Activated CD4-positive, alpha-beta memory T cell treated with anti-CD3 and anti-CD28 coated beads for 36 hours (primary cell): ENCODE measurements around the gene VAV3. TPM values are rescaled to one million over a fixed set of nuclear protein-coding genes. Genes with fewer than 3 reads are reported as not detected.

Experiments used
- CTCF ChIA-PET: fragments of 350-600 bp; sonication (Branson Sonifier 250); formaldehyde crosslinking; loops from one replicate; lab custom pipeline; 2021; ENCODE audit warnings: antibody characterized with exemption, inconsistent platforms; lab: Charles Lee
- POLR2A ChIA-PET: fragments of 350-600 bp; sonication (Branson Sonifier 250); formaldehyde crosslinking; loops from one replicate; lab custom pipeline; 2021; ENCODE audit warnings: antibody characterized with exemption; lab: Charles Lee
- DNase-seq: peaks from one replicate; pipeline ENCODE4 v3.0.0-alpha.2; 2020
- H3K27ac Mint-ChIP-seq: one replicate; pipeline ENCODE4 v1.8.0; 2021; ENCODE audit warnings: mixed read lengths
- H3K27me3 Mint-ChIP-seq: one replicate; pipeline ENCODE4 v1.8.0; 2021; ENCODE audit warnings: mixed read lengths
- H3K36me3 Mint-ChIP-seq: one replicate; pipeline ENCODE4 v1.8.0; 2021; ENCODE audit warnings: mixed read lengths
- H3K4me1 Mint-ChIP-seq: one replicate; pipeline ENCODE4 v1.8.0; 2021; ENCODE audit warnings: low read depth, mixed read lengths
- H3K4me3 Mint-ChIP-seq: one replicate; pipeline ENCODE4 v1.8.0; 2021; ENCODE audit warnings: mild to moderate bottlenecking, mixed read lengths
- H3K9me3 Mint-ChIP-seq: one replicate; pipeline ENCODE4 v1.8.0; 2021; ENCODE audit warnings: mixed read lengths
- intact Hi-C: fragments of 100-400 bp; cut with micrococcal nuclease; formaldehyde crosslinking; loops from one replicate; pipeline ENCODE4 v1.15.1; 2023
- total RNA-seq, 2 experiments: library from RNA; stranded (reverse); gene quantifications; one replicate each; pipeline ENCODE4 v1.2.3, GENCODE V29; 2021

Gene VAV3
- total RNA-seq, 2 experiments from 2014 or later = 2.3 to 3.3 TPM

- H3K27me3 Mint-ChIP-seq = peaks cover 10% of the 10 kb centered on the region
- ChIA-PET CTCF (interaction anchor here (0.9 to 4.1 kb wide), 7 partner anchors 10 to 182 kb away, joined by 3 to 20 read pairs (median 5); no protein-coding TSS in a partner anchor), POLR2A (interaction anchor here (0.9 to 2.3 kb wide), 8 partner anchors 11 to 154 kb away, joined by 3 to 10 read pairs (median 4); no protein-coding TSS in a partner anchor)
- no peaks in the 10 kb centered on the region for H3K36me3 Mint-ChIP-seq
- intact Hi-C loops = loop anchor here (2.0 to 5.0 kb wide), 5 partner anchors 84 to 236 kb away; partner anchors contain the start of gene SLC25A24
- peaks cover 27% of the 10 kb centered on the region for H3K4me1 Mint-ChIP-seq
- peak; percentile 24 for DNase-seq
- peak overlapping the region; percentile 86 for H3K4me3 Mint-ChIP-seq
- no peaks in the 10 kb centered on the region for H3K9me3 Mint-ChIP-seq
- H3K27ac Mint-ChIP-seq = peak overlapping the region; percentile 92
These were observed 457 bp downstream of the VAV3 start for GRCh38 chr1:107964336-107965109.

- POLR2A ChIA-PET = interaction anchor here (0.9 to 2.3 kb wide), 8 partner anchors 12 to 154 kb away, joined by 3 to 10 read pairs (median 4); no protein-coding TSS in a partner anchor
- Mint-ChIP-seq H3K36me3 (no peaks in the 10 kb centered on the region), H3K4me1 (peaks cover 27% of the 10 kb centered on the region), H3K27me3 (peaks cover 10% of the 10 kb centered on the region), H3K27ac (peak overlapping the region; percentile 92), H3K9me3 (no peaks in the 10 kb centered on the region), H3K4me3 (peak overlapping the region; percentile 86)
- CTCF ChIA-PET = interaction anchor here (0.7 to 4.1 kb wide), 7 partner anchors 12 to 181 kb away, joined by 3 to 20 read pairs (median 5); no protein-coding TSS in a partner anchor
- intact Hi-C loops = loop anchor here (1.0 to 5.0 kb wide), 10 partner anchors 13 to 237 kb away; partner anchors contain the start of gene SLC25A24
- peak; percentile 64 for DNase-seq
These were observed 1.2 kb downstream of the VAV3 start for GRCh38 chr1:107963601-107964335.

- Mint-ChIP-seq H3K9me3 (no peaks in the 10 kb centered on the region), H3K36me3 (no peaks in the 10 kb centered on the region), H3K27ac (peak overlapping the region; percentile 92), H3K4me1 (peaks cover 27% of the 10 kb centered on the region), H3K4me3 (peak overlapping the region; percentile 86), H3K27me3 (peaks cover 10% of the 10 kb centered on the region)
- CTCF ChIA-PET = interaction anchor here (0.7 to 4.1 kb wide), 4 partner anchors 27 to 180 kb away, joined by 3 to 20 read pairs (median 16); no protein-coding TSS in a partner anchor
- POLR2A ChIA-PET = interaction anchor here (2.3 kb wide), 1 partner anchor 26 kb away, joined by 10 read pairs; no protein-coding TSS in a partner anchor
- DNase-seq = no peak
- intact Hi-C loops = loop anchor here (1.0 to 5.0 kb wide), 7 partner anchors 13 to 176 kb away; no protein-coding TSS in a partner anchor
These were observed 2.0 kb downstream of the VAV3 start for GRCh38 chr1:107963008-107963407.

- Mint-ChIP-seq H3K4me3 (no peak overlapping the region), H3K36me3 (no peaks in the 10 kb centered on the region), H3K27ac (no peak overlapping the region), H3K9me3 (no peaks in the 10 kb centered on the region), H3K4me1 (peaks cover 18% of the 10 kb centered on the region), H3K27me3 (no peaks in the 10 kb centered on the region)
- intact Hi-C loops = no loop called here
- DNase-seq = no peak
- ChIA-PET CTCF (interaction anchor here (0.7 to 1.4 kb wide), 2 partner anchors 10 to 410 kb away, joined by 3 to 5 read pairs; partner anchors contain the start of gene VAV3), POLR2A (interaction anchor here (0.6 kb wide), 1 partner anchor 21 kb away, joined by 3 read pairs; no protein-coding TSS in a partner anchor)
These were observed 10.1 kb downstream of the VAV3 start for GRCh38 chr1:107954719-107955415.

GRCh38 chr1:107954126-107954525, 10.9 kb downstream of the VAV3 start:
- ChIA-PET POLR2A (no interaction called here), CTCF (interaction anchor here (0.7 to 1.4 kb wide), 2 partner anchors 11 to 409 kb away, joined by 3 to 5 read pairs; partner anchors contain the start of gene VAV3)
- no peak overlapping the region for H3K4me3 Mint-ChIP-seq
- H3K27me3 Mint-ChIP-seq = no peaks in the 10 kb centered on the region
- intact Hi-C loops = no loop called here
- H3K36me3 Mint-ChIP-seq = no peaks in the 10 kb centered on the region
- H3K4me1 Mint-ChIP-seq = peaks cover 24% of the 10 kb centered on the region
- no peak for DNase-seq
- no peak overlapping the region for H3K27ac Mint-ChIP-seq
- no peaks in the 10 kb centered on the region for H3K9me3 Mint-ChIP-seq

GRCh38 chr1:107953556-107953955, 11.4 kb downstream of the VAV3 start:
- Mint-ChIP-seq H3K36me3 (no peaks in the 10 kb centered on the region), H3K27ac (no peak overlapping the region), H3K4me1 (peaks cover 24% of the 10 kb centered on the region), H3K9me3 (no peaks in the 10 kb centered on the region), H3K27me3 (no peaks in the 10 kb centered on the region), H3K4me3 (no peak overlapping the region)
- CTCF ChIA-PET = no interaction called here
- POLR2A ChIA-PET = no interaction called here
- DNase-seq = no peak
- intact Hi-C loops = no loop called here

GRCh38 chr1:107952989-107953388, 12.0 kb downstream of the VAV3 start:
- Mint-ChIP-seq H3K9me3 (no peaks in the 10 kb centered on the region), H3K4me1 (peaks cover 24% of the 10 kb centered on the region), H3K36me3 (no peaks in the 10 kb centered on the region), H3K27me3 (no peaks in the 10 kb centered on the region), H3K27ac (no peak overlapping the region), H3K4me3 (no peak overlapping the region)
- POLR2A ChIA-PET = no interaction called here
- CTCF ChIA-PET = no interaction called here
- DNase-seq = no peak
- intact Hi-C loops = no loop called here

- intact Hi-C loops = loop anchor here (1.0 kb wide), 2 partner anchors 13 kb away; no protein-coding TSS in a partner anchor
- Mint-ChIP-seq H3K27me3 (peaks cover 1% of the 10 kb centered on the region), H3K36me3 (no peaks in the 10 kb centered on the region), H3K9me3 (no peaks in the 10 kb centered on the region), H3K4me1 (peaks cover 24% of the 10 kb centered on the region), H3K27ac (no peak overlapping the region), H3K4me3 (no peak overlapping the region)
- ChIA-PET CTCF (interaction anchor here (1.5 kb wide), 1 partner anchor 175 kb away, joined by 5 read pairs; no protein-coding TSS in a partner anchor), POLR2A (interaction anchor here (1.4 kb wide), 1 partner anchor 13 kb away, joined by 8 read pairs; no protein-coding TSS in a partner anchor)
- DNase-seq = no peak
These were observed 14.5 kb downstream of the VAV3 start for GRCh38 chr1:107950464-107950863.

GRCh38 chr1:107949467-107950253, 15.3 kb downstream of the VAV3 start:
- ChIA-PET CTCF (interaction anchor here (1.5 kb wide), 1 partner anchor 176 kb away, joined by 5 read pairs; no protein-coding TSS in a partner anchor), POLR2A (interaction anchor here (1.4 kb wide), 1 partner anchor 14 kb away, joined by 8 read pairs; no protein-coding TSS in a partner anchor)
- H3K4me1 Mint-ChIP-seq = peaks cover 24% of the 10 kb centered on the region
- H3K36me3 Mint-ChIP-seq = no peaks in the 10 kb centered on the region
- H3K9me3 Mint-ChIP-seq = no peaks in the 10 kb centered on the region
- peak; percentile 39 for DNase-seq
- intact Hi-C loops = loop anchor here (1.0 kb wide), 2 partner anchors 12 to 14 kb away; no protein-coding TSS in a partner anchor
- no peak overlapping the region for H3K4me3 Mint-ChIP-seq
- no peak overlapping the region for H3K27ac Mint-ChIP-seq
- H3K27me3 Mint-ChIP-seq = peaks cover 1% of the 10 kb centered on the region

- POLR2A ChIA-PET = no interaction called here
- no peak for DNase-seq
- H3K4me3 Mint-ChIP-seq = no peak overlapping the region
- H3K9me3 Mint-ChIP-seq = no peaks in the 10 kb centered on the region
- CTCF ChIA-PET = interaction anchor here (1.1 kb wide), 1 partner anchor 179 kb away, joined by 3 read pairs; no protein-coding TSS in a partner anchor
- intact Hi-C loops = no loop called here
- H3K4me1 Mint-ChIP-seq = peaks cover 32% of the 10 kb centered on the region
- peaks cover 1% of the 10 kb centered on the region for H3K27me3 Mint-ChIP-seq
- H3K36me3 Mint-ChIP-seq = no peaks in the 10 kb centered on the region
- H3K27ac Mint-ChIP-seq = no peak overlapping the region
These were observed 18.2 kb downstream of the VAV3 start for GRCh38 chr1:107946794-107947193.
